AG08395 (cell line): ENCODE data around the gene CHST3.
"Not testable (repeated sequence)": the region's sequence is repeated elsewhere in the genome, so short reads cannot be mapped to it uniquely, and the experiment has no call there.

Experiments used
- DNase-seq: peaks from one replicate; pipeline ENCODE4 v3.0.0; 2012; ENCODE audit warnings: mixed read lengths, low spot score

CHST3 gene

GRCh38 chr10:71948496-71949067, 15.6 kb upstream of the CHST3 start:
- no peak for DNase-seq

DNA sequence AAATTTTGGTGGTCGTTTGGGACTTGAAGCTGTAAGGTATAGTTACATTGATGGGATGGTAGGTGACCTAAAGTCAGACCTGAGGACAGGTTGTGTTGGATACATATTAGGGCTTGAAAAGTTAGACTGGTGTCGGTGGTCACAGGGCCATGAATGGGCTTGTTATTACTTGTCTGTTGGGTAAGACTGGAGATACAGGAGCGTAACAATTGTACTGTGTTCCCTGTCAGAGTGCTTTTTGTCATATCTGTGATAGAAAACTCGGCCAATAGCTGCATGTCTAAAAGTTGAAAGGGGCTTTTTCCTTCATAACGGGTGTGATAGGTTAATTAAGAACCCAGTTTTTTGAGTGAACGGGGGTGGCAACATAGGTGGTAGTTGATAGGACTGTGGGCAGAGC, 13.5 kb upstream of the CHST3 start:
- no peak for DNase-seq

- DNase-seq, result no peak
These were observed 11.4 kb upstream of the CHST3 start for GRCh38 chr10:71952745-71953144.

DNA sequence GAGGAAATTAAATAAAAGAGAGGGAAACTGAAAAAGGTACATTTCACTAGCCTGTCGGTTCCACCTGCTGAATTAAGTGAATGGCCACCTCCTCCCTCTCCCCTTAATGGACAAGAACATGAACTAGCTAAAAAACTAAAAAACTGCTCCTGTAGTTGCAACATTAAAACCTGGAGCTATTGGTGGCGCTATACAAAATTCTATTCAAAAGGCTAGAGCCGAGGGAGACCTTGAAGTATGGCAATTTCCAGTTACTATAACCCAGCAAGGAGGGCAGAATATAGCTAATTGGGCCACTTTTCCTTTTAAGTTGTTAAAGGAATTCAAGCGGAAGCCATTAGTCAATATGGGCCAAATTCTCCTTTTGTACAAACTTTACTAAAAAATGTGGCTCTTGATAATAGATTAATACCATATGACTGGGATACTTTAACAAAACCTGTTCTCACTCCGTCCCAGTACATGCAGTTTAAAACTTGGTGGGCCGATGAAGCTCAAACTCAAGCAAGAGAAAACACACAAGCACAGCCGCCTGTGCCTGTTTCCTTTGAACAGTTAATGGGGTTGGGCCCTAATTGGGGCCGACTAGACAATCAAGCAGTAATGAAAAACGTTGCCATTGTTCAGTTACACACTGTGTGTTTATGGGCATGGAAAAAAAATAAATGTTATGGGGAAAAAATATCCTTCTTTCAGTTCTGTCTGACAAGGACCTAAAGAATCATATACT, 6.5 kb upstream of the CHST3 start:
- no peak for DNase-seq

- no peak for DNase-seq
These were observed 4.7 kb upstream of the CHST3 start for GRCh38 chr10:71959526-71959925.

- no peak for DNase-seq
These were observed 2.4 kb upstream of the CHST3 start for GRCh38 chr10:71961831-71962230.

DNA sequence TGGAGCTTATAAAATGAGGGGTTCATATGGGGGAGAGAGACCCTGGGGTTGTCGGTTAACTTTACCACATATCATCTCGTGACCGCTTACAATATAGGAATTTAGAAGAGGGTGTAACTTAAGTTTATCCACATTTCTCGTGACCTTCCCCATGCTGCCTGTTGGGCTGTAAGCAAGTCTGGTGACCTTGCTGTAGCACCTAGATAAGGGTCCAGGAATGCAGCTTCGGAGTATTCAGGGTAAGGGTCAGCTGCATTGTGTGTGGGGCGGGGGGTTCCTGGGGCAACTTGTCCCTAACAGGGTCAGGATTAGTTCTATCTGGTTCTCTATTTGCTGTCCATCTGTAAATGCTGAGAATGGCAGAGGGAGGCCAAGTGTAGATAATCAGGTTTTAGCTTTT, 1.3 kb upstream of the CHST3 start:
- DNase-seq, result no peak

DNA sequence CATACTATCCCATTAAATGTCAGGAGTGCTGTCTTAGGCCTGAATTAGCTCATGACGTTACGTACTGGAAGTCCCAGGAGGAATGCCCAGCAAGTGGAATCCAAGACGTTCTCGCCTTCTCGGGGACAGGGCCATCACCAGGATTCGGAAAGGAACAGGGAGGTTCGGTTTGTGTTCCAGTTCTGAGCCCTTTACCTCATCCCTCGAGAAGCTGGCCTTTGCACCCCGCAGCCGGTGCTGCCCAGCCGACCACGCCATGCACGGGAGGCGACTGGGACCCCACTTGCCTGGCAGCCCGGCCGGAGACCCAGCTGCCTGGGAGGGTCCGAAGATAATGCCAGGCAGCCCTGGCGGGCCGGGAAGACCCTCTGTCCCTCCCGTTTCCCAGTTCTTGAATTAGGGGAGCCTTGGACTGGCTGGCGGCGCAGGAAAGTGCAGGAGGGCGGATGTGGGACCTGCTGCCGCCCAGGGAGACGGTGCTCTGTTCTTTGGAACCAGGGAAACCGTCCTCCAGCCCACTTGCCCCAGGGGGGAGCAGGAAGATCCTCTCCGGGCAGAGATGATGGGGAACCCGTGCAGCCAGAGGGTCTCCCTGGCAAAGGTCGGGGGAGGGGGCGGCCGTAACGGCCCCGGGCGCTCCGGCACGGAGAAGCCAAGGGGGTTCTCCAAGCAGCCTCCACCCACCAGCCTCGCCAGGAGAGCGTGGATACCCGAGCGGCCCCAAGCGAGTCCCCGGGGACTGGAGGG, 671 bp upstream of the CHST3 start:
- DNase-seq, result peak; percentile 47

GRCh38 chr10:71964743-71965515, 734 bp downstream of the CHST3 start:
- DNase-seq, result peak; percentile 73

DNA sequence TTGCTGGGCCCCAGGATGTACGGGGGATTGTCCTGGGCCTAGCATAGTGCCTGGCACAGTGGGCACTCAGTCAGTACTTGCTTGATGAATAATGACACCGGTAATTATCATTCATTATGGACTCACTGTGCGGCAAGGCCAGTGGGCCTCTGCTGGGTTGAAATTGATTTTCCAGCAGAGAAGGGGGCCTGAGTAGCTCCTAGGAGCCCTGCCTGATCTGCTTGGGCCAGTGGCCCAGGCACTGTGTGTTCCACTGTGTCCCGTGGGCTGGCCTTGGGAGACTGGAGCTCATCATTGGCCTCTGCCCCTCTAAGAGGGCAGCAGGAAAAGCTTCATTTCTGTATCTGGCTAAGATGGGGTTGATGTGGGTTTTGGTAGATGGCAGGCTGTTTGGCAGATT, 1.4 kb downstream of the CHST3 start:
- DNase-seq, result no peak

- DNase-seq, result peak; percentile 69
These were observed 2.1 kb downstream of the CHST3 start for GRCh38 chr10:71966046-71967004.

DNA sequence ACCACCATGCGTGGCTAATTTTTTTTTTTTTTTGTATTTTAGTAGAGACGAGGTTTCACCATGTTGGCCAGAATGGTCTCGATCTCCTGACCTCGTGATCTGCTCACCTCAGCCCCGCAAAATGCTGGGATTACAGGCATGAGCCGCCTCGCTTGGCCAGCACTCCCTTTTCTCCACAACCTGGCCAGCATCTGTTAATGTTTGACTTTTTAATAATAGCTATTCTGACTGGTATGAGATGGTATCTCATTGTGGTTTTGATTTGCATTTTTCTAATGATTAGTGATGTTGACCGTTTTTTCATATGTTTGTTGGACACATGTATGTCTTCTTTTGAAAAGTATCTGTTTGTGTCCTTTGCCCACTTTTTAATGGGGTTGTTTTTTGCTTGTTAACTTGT, 3.8 kb downstream of the CHST3 start:
- not testable (repeated sequence) for DNase-seq

DNA sequence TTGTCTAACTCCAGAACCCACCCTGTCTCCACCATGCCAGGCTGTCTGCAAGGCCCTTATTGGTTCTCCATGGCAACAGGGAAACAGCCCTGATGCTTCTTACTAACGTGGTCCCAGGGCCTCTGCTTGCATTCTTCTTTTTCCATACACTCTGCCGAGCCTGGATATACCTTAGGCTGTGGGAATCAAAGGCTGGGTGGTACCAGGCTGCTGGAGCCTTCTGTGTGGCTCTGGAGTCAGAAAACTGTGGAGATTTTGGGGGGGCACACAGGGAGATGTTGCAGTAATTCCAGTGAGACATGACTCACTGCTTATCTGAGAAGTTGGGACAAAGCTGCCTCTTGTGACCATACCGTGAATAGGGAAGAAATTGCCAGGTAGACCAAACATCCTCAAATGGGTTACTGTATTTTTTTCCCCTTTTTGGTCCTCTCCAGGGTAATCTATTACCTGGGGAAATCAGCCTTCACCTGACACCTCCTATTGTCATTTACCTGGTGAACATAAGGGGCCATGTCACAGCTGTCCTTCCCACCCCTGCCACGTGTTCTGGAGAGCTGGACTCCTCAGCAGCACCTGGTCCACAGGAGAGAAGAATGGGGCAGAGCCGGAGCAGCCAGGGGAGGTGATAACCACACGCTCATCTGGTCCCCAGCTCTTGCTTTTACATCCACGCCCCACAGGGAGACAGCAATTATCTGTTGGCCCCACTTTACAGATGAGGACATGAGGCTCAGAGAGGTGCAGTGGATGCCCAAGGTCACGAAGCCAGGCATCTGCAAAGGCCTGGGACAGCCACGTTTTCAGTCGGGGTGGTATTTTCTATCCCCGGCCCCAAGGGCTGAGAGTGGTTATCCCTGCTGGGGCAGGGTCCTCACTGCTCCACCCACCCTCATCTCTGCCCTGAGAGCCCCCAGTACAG, 4.6 kb downstream of the CHST3 start:
- peak; percentile 28 for DNase-seq

DNA sequence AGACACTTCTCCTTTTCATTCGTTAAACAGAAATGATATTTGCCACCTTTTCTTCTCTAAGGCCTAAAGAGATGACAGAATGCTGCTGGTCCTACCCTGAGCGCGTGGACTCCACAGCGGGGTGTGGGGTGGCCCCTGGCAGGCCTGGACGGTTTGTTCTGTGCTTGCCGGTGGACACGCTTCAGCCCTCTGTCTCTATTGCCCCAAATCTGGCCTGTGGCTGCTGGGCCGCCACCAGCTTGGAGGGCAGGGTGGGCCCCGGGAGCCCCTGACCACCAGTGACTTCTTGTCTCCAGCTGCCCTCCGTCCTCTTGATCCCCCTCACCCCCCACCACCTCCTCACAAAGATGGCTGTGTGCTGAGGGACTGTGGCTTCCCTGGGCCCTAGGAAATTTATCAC, 5.7 kb downstream of the CHST3 start:
- no peak for DNase-seq

- no peak for DNase-seq
These were observed 6.1 kb downstream of the CHST3 start for GRCh38 chr10:71970331-71970730.

DNA sequence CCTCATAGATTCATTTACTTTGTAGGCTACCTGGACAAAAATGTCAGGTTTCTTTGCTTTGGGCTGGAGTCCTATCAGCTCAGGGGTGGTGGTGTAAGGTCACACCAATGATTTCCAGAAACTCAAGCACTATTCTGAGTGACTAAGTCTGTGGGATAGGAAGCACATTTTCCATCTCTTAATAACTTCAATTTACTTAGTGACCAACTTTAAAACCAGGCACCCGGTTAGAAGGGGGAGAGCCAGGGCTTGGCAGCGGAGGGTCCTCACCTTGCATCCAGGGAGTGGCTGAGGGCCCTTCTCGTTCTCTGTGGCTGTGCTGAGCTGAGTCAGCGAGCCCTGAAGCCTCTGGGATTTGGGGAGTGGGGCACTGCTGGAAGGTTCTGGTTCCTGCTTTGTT, 6.7 kb downstream of the CHST3 start:
- DNase-seq, result no peak

- DNase-seq, result no peak
These were observed 7.1 kb downstream of the CHST3 start for GRCh38 chr10:71971311-71971731.

- no peak for DNase-seq
These were observed 7.8 kb downstream of the CHST3 start for GRCh38 chr10:71971769-71972555.
